Lower lobe of right lung (tissue), 2 donors: ENCODE data around the gene D2HGDH. TPM values are rescaled to one million over a fixed set of nuclear protein-coding genes. Genes with fewer than 3 reads are reported as not detected.

Experiments used
- ATAC-seq, 2 donors: fragments of 200-7000 bp; cut with Tn5 transposase; one replicate each; pipeline ENCODE4 v1.9.1; 2020 to 2022; ENCODE audit warnings: mild to moderate bottlenecking in 2 of 2, moderate library complexity in 2 of 2
- DNase-seq: peaks from one replicate; pipeline ENCODE4 v3.0.0-alpha.2; 2020
- H3K27ac ChIP-seq: fragments of 200-600 bp; one replicate; pipeline ENCODE4 v1.8.0; 2022
- H3K27me3 ChIP-seq: fragments of 200-600 bp; one replicate; pipeline ENCODE4 v1.8.0; 2022; ENCODE audit warnings: low read depth
- H3K36me3 ChIP-seq: fragments of 200-600 bp; one replicate; pipeline ENCODE4 v1.8.0; 2022; ENCODE audit warnings: mild to moderate bottlenecking
- H3K4me1 ChIP-seq: fragments of 200-600 bp; one replicate; pipeline ENCODE4 v1.8.0; 2022
- H3K4me3 ChIP-seq: fragments of 200-600 bp; one replicate; pipeline ENCODE4 v1.8.0; 2022; ENCODE audit warnings: mild to moderate bottlenecking
- H3K9me3 ChIP-seq: fragments of 200-600 bp; one replicate; pipeline ENCODE4 v1.8.0; 2022
- CTCF ChIP-seq: fragments of 200-600 bp; IDR thresholded peaks from one replicate; pipeline ENCODE4 v1.8.0; 2022; ENCODE audit warnings: antibody characterized with exemption, mild to moderate bottlenecking
- intact Hi-C: fragments of 100-400 bp; cut with DNase I; formaldehyde crosslinking; loops from one replicate; pipeline ENCODE4 v1.11.0; 2022
- total RNA-seq: library from RNA; stranded (reverse); fragmentation: NEBNext Ultra II Directional; extraction: Animal tissue kit (Norgen Biotek cat#: 25700); gene quantifications from one replicate; pipeline ENCODE4 v1.2.1, GENCODE V29; 2021
- donor health status: DM: no; HTN: yes; CAD: no; lungs with severe emphysema.

D2HGDH gene
- total RNA-seq, 1 donor from 2014 or later: 29.4 TPM

GRCh38 chr2:241751152-241751551 lies 16.7 kb downstream of the D2HGDH start:
- Histone ChIP-seq H3K27ac (no peak overlapping the region), H3K4me1 (no peaks in the 10 kb centered on the region), H3K27me3 (no peaks in the 10 kb centered on the region), H3K36me3 (peaks cover 41% of the 10 kb centered on the region), H3K4me3 (no peak overlapping the region), H3K9me3 (no peaks in the 10 kb centered on the region)
- intact Hi-C loops: no loop called here
- ATAC-seq (no peak), DNase-seq (no peak)
- TF ChIP-seq CTCF: no peak

GRCh38 chr2:241751776-241752175 lies 17.3 kb downstream of the D2HGDH start:
- no peak for TF ChIP-seq CTCF
- Histone ChIP-seq H3K4me3 (no peak overlapping the region), H3K9me3 (no peaks in the 10 kb centered on the region), H3K27ac (no peak overlapping the region), H3K27me3 (no peaks in the 10 kb centered on the region), H3K4me1 (no peaks in the 10 kb centered on the region), H3K36me3 (peaks cover 47% of the 10 kb centered on the region)
- no peak for DNase-seq
- no peak for ATAC-seq
- intact Hi-C loops: no loop called here

GRCh38 chr2:241752253-241752652 lies 17.8 kb downstream of the D2HGDH start:
- no peak overlapping the region for H3K27ac ChIP-seq
- H3K36me3 ChIP-seq: peaks cover 50% of the 10 kb centered on the region
- no peak for TF ChIP-seq CTCF
- H3K4me1 ChIP-seq: no peaks in the 10 kb centered on the region
- no peaks in the 10 kb centered on the region for H3K27me3 ChIP-seq
- no peak for ATAC-seq
- no peaks in the 10 kb centered on the region for H3K9me3 ChIP-seq
- H3K4me3 ChIP-seq: no peak overlapping the region
- intact Hi-C loops: no loop called here
- no peak for DNase-seq

GRCh38 chr2:241752689-241753276 lies 18.4 kb downstream of the D2HGDH start:
- H3K36me3 ChIP-seq: peaks cover 56% of the 10 kb centered on the region
- no peak overlapping the region for H3K27ac ChIP-seq
- no peaks in the 10 kb centered on the region for H3K27me3 ChIP-seq
- DNase-seq (no peak), ATAC-seq (no peak)
- no peak overlapping the region for H3K4me3 ChIP-seq
- no peaks in the 10 kb centered on the region for H3K4me1 ChIP-seq
- no peaks in the 10 kb centered on the region for H3K9me3 ChIP-seq
- intact Hi-C loops: no loop called here
- TF ChIP-seq CTCF: no peak

GRCh38 chr2:241753493-241753892 lies 19.1 kb downstream of the D2HGDH start:
- ATAC-seq (no peak), DNase-seq (no peak)
- Histone ChIP-seq H3K4me3 (no peak overlapping the region), H3K27me3 (no peaks in the 10 kb centered on the region), H3K27ac (no peak overlapping the region), H3K36me3 (peaks cover 56% of the 10 kb centered on the region), H3K9me3 (no peaks in the 10 kb centered on the region), H3K4me1 (no peaks in the 10 kb centered on the region)
- intact Hi-C loops: no loop called here
- no peak for TF ChIP-seq CTCF
